ENCODE data around the gene HOXA6.

HOXA6 gene

GRCh38 chr7:27112955-27113949 lies 34.3 kb downstream of the HOXA6 start:
- POLR2A ChIA-PET (ENCODE audit: low non-redundant PET), result no interaction called here
- CTCF ChIA-PET, result interaction anchor here (0.6 to 1.7 kb wide), 2 partner anchors 16 to 259 kb away, joined by 3 to 5 read pairs; no protein-coding TSS in a partner anchor
- TF ChIP-seq CTCF (conservative IDR thresholded peaks at IDR 0.05; ENCODE audit: low read depth), result no peak
- H3K27ac ChIP-seq, result peak overlapping the region; percentile 94
- DNase-seq (ENCODE audit: low spot score), result peak; percentile 81

- ChIA-PET POLR2A (ENCODE audit: low non-redundant PET) (no interaction called here), CTCF (interaction anchor here (1.7 kb wide), 1 partner anchor 258 kb away, joined by 5 read pairs; no protein-coding TSS in a partner anchor)
- DNase-seq (ENCODE audit: low spot score), result no peak
- no peak for TF ChIP-seq CTCF (conservative IDR thresholded peaks at IDR 0.05; ENCODE audit: low read depth)
- no peak overlapping the region for H3K27ac ChIP-seq
Observed at GRCh38 chr7:27112361-27112760, 35.2 kb downstream of the HOXA6 start.

- CTCF ChIA-PET, result no interaction called here
- H3K27ac ChIP-seq, result peak overlapping the region; percentile 92; the same call in 1 of the 2 replicates
- POLR2A ChIA-PET (ENCODE audit: low non-redundant PET), result no interaction called here
- DNase-seq (ENCODE audit: low spot score), result no peak
- no peak for TF ChIP-seq CTCF (conservative IDR thresholded peaks at IDR 0.05; ENCODE audit: low read depth)
Observed at GRCh38 chr7:27111751-27112277, 35.8 kb downstream of the HOXA6 start.

- peak overlapping the region; percentile 92 for H3K27ac ChIP-seq
- CTCF ChIA-PET, result interaction anchor here (0.7 to 1.2 kb wide), 2 partner anchors 12 to 33 kb away, joined by 3 to 4 read pairs; no protein-coding TSS in a partner anchor
- peak; percentile 79 for DNase-seq (ENCODE audit: low spot score)
- POLR2A ChIA-PET (ENCODE audit: low non-redundant PET), result interaction anchor here (0.6 kb wide), 1 partner anchor 14 kb away, joined by 3 read pairs; no protein-coding TSS in a partner anchor
- TF ChIP-seq CTCF (conservative IDR thresholded peaks at IDR 0.05; ENCODE audit: low read depth), result no peak
Observed at GRCh38 chr7:27111042-27111750, 36.4 kb downstream of the HOXA6 start.

GRCh38 chr7:27110186-27111031 lies 37.2 kb downstream of the HOXA6 start:
- POLR2A ChIA-PET (ENCODE audit: low non-redundant PET), result interaction anchor here (0.6 kb wide), 1 partner anchor 14 kb away, joined by 3 read pairs; no protein-coding TSS in a partner anchor
- peak overlapping the region; percentile 92 for H3K27ac ChIP-seq
- CTCF ChIA-PET, result interaction anchor here (0.6 to 1.2 kb wide), 3 partner anchors 11 to 252 kb away, joined by 3 to 4 read pairs (median 4); no protein-coding TSS in a partner anchor
- TF ChIP-seq CTCF (conservative IDR thresholded peaks at IDR 0.05; ENCODE audit: low read depth), result no peak
- peak; percentile 81 for DNase-seq (ENCODE audit: low spot score)

Data from RWPE1 (cell line).